ENCODE measurements around the gene MAP2K5. TPM values are rescaled to one million over a fixed set of nuclear protein-coding genes. Genes with fewer than 3 reads are reported as not detected.

The MAP2K5 gene
- total RNA-seq, 2 donors from 2014 or later = 7.4 to 10.2 TPM

DNA sequence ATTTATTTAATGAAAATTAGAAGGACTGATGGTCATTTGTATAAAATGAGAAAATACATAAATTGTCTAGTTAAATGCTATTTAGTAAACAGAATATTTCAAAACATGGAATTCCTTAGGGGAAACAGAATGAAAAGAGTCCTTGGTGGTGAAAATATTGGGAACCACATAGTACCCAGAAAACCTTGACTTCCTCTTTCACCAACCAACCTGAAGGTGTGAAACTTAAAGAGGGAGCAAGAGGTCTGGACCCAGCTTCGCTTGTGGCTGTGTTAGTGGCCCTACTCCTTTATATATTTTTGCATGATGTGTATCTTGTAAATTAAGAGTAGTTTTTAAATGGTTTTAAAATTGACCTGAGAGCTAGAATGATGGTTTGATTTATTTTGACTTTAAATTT, 64.2 kb downstream of the MAP2K5 start:
- DNase-seq (ENCODE audit: low spot score) (no peak), ATAC-seq (ENCODE audit: insufficient number of reproducible peaks, low FRiP score, low read depth) (no peak)
- TF ChIP-seq, protein P1, sequence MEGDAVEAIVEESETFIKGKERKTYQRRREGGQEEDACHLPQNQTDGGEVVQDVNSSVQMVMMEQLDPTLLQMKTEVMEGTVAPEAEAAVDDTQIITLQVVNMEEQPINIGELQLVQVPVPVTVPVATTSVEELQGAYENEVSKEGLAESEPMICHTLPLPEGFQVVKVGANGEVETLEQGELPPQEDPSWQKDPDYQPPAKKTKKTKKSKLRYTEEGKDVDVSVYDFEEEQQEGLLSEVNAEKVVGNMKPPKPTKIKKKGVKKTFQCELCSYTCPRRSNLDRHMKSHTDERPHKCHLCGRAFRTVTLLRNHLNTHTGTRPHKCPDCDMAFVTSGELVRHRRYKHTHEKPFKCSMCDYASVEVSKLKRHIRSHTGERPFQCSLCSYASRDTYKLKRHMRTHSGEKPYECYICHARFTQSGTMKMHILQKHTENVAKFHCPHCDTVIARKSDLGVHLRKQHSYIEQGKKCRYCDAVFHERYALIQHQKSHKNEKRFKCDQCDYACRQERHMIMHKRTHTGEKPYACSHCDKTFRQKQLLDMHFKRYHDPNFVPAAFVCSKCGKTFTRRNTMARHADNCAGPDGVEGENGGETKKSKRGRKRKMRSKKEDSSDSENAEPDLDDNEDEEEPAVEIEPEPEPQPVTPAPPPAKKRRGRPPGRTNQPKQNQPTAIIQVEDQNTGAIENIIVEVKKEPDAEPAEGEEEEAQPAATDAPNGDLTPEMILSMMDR (IDR thresholded peaks at IDR 0.05) = no peak
- H3K27ac ChIP-seq = no peak overlapping the region
- no peaks in the 10 kb centered on the region for H3K4me1 ChIP-seq (ENCODE audit: control insufficient read depth in 1 of 2, low read depth in 2 of 2)
- no peaks in the 10 kb centered on the region for H3K27me3 ChIP-seq (replicated peaks; ENCODE audit: insufficient read depth)
- H3K4me3 ChIP-seq = no peak overlapping the region
- H3K36me3 ChIP-seq = no peaks in the 10 kb centered on the region
- H3K9me3 ChIP-seq = no peaks in the 10 kb centered on the region

DNA sequence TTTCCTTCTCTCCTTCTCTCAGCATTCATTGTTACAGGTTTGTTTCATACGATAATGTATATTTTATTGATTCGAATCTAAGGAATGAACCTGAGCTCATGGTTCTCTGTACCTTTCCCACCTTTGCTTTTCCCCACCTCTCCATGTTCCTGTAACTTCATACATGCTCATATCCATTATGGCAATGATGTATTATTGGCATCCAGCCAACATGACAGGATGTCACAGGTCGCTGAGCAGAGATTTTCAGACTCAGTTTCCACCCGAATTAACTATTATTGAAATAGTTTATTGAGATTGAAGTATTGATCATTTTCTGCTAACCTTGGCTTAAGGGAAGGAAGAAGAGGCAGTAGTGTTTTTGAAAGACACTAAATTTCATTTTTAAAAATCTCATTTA, 64.8 kb downstream of the MAP2K5 start:
- Histone ChIP-seq H3K36me3 (no peaks in the 10 kb centered on the region), H3K27me3 (replicated peaks; ENCODE audit: insufficient read depth) (no peaks in the 10 kb centered on the region), H3K27ac (no peak overlapping the region), H3K4me1 (ENCODE audit: control insufficient read depth in 1 of 2, low read depth in 2 of 2) (no peaks in the 10 kb centered on the region), H3K4me3 (no peak overlapping the region), H3K9me3 (no peaks in the 10 kb centered on the region)
- DNase-seq (ENCODE audit: low spot score) (no peak), ATAC-seq (ENCODE audit: insufficient number of reproducible peaks, low FRiP score, low read depth) (no peak)
- TF ChIP-seq, protein P1 (IDR thresholded peaks at IDR 0.05) = no peak

DNA sequence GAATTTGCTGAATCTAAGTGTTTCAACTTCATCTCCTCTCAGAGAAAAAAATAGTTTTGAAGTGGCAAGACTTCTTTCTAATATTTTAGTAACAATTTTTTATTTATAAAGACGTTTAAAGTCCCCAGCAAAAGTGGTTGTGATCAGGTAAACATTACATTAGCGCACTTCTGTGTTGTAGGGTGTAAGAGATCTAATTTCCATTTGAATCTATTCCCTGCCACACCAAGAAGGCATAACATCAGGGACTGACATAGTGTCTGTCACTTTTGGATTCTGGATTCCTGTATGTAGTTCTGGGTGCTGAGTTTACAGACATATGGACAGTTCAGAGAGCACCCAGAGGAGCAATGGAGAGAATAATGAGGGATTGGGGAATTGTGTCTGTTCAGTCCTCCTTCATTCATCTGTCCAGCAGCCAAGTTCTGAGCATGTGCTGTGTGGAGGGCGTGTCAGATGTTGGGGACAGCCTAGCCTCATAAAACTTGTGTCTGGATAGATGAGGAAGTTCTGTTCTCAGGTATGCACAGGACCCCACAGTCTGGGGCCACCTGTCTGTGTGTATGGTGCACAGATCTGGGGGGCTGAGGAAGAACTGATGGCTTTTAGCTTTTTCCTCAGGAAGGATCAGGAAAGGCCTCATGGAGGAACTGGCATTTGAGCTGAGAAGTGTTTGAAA, 65.6 kb downstream of the MAP2K5 start:
- ATAC-seq (ENCODE audit: insufficient number of reproducible peaks, low FRiP score, low read depth) (no peak), DNase-seq (ENCODE audit: low spot score) (no peak)
- Histone ChIP-seq H3K4me1 (ENCODE audit: control insufficient read depth in 1 of 2, low read depth in 2 of 2) (no peaks in the 10 kb centered on the region), H3K27me3 (replicated peaks; ENCODE audit: insufficient read depth) (no peaks in the 10 kb centered on the region), H3K36me3 (no peaks in the 10 kb centered on the region), H3K9me3 (no peaks in the 10 kb centered on the region), H3K4me3 (no peak overlapping the region), H3K27ac (no peak overlapping the region)
- TF ChIP-seq, protein P1 (IDR thresholded peaks at IDR 0.05) = no peak

DNA sequence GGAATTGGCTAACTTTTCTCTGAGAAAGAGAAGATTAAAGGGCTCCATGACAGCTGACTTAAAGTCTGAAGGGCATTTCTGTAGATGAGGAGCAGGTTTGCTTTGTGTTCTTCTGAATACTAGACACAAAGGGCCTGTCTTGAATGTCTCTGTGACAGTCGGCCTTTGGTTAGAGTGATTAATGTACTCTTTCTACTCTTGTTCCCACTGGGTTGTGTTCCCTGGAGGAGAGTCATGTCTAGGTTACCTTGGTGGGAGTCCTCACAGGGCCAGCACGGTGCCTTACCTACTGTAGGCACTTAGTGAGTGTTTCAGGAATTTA, 66.1 kb downstream of the MAP2K5 start:
- H3K9me3 ChIP-seq = no peaks in the 10 kb centered on the region
- no peak overlapping the region for H3K27ac ChIP-seq
- no peaks in the 10 kb centered on the region for H3K36me3 ChIP-seq
- no peak for ATAC-seq (ENCODE audit: insufficient number of reproducible peaks, low FRiP score, low read depth)
- TF ChIP-seq, protein P1 (IDR thresholded peaks at IDR 0.05) = no peak
- H3K27me3 ChIP-seq (replicated peaks; ENCODE audit: insufficient read depth) = no peaks in the 10 kb centered on the region
- no peaks in the 10 kb centered on the region for H3K4me1 ChIP-seq (ENCODE audit: control insufficient read depth in 1 of 2, low read depth in 2 of 2)
- no peak overlapping the region for H3K4me3 ChIP-seq
- no peak for DNase-seq (ENCODE audit: low spot score)

DNA sequence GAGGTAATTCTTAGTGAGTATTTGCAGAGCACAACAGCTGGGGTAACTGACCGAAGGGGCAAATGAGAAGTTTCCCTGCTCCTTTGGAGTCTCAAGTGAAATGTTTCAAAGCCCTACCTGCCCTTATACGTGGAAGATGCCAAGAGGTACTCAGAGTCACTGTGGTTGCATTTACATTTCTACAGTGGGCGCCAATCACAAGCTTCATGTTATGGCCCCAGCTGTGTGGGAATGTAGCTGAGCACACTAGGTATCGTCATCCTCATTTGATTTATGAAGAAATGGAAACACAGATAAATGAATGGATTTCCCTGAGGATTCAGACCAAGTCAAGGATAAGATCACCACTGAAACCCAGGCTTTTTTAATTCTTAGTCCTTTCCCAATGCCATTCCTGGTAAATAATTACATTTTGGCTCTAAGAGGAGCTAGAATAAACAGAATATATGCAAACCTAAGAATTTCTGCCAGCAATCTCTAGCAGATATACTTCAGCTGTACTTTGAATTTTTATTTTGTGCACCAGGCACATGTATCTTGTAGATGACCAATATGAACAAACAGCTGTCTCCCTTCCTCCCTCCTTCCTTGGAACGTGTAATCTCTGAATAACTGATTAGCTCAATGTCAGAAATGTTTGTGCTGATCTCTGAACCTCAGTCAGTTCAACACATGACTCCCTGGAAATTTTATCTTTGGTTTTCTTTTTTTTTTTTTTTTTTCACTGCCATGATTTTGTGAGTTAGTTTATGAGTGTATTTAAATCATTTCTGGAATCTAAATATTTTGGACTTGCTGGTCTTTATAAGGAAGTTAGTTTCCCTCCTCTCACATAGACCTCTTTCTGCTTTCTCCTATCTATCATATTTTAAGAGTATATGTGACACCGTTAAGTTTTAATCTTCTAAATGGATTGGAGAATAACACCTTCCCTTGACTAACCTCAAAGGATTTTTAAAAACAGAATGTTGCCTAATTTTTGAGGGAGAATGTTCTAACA, 69.2 kb downstream of the MAP2K5 start:
- no peak overlapping the region for H3K27ac ChIP-seq
- DNase-seq (ENCODE audit: low spot score) (no peak), ATAC-seq (ENCODE audit: insufficient number of reproducible peaks, low FRiP score, low read depth) (no peak)
- no peaks in the 10 kb centered on the region for H3K4me1 ChIP-seq (ENCODE audit: control insufficient read depth in 1 of 2, low read depth in 2 of 2)
- H3K4me3 ChIP-seq = no peak overlapping the region
- no peaks in the 10 kb centered on the region for H3K36me3 ChIP-seq
- H3K27me3 ChIP-seq (replicated peaks; ENCODE audit: insufficient read depth) = no peaks in the 10 kb centered on the region
- TF ChIP-seq, protein P1 (IDR thresholded peaks at IDR 0.05) = no peak
- no peaks in the 10 kb centered on the region for H3K9me3 ChIP-seq
